ENCODE results near the gene SLC12A9. TPM values are rescaled to one million over a fixed set of nuclear protein-coding genes. Genes with fewer than 3 reads are reported as not detected.

Gene SLC12A9
- total RNA-seq, 1 donor, result 27.2 TPM

- DNase-seq (ENCODE audit: low read depth in 2 of 3, low spot score in 2 of 3), result no peak
Observed at GRCh38 chr7:100860702-100861615, 8.4 kb downstream of the SLC12A9 start.

GRCh38 chr7:100861616-100861985 is 9.1 kb downstream of the SLC12A9 start:
- no peak for DNase-seq (ENCODE audit: low read depth in 2 of 3, low spot score in 2 of 3)

DNA sequence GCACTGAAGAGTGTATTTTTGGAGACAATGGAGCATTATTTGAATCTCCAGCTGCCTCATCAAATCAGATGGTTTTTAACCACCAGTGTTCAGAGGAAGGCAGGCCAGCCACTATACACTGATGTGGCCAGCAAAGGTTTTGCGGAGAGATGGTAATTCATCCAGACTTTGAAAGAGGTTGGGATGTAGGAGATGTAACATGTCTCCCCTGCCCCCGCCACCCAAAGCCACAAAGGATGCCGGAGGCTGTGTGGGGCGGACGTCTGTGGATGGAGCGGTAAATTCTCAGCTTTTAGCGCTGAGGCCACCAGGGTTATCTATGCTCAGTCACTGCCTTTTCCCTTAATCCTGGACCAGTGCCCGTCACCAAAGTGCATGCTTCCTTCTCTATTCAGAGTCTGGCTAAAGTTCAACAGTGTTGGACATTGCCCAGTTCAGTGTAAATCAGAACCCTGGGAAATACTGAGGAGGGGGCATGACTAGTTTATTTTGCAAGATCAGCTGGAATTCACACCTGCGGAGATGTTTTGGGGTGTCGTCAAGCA is 11.0 kb downstream of the SLC12A9 start:
- DNase-seq (ENCODE audit: low read depth in 2 of 3, low spot score in 2 of 3), result peak in 2 of 3 donors; percentile 56 to 61

DNA sequence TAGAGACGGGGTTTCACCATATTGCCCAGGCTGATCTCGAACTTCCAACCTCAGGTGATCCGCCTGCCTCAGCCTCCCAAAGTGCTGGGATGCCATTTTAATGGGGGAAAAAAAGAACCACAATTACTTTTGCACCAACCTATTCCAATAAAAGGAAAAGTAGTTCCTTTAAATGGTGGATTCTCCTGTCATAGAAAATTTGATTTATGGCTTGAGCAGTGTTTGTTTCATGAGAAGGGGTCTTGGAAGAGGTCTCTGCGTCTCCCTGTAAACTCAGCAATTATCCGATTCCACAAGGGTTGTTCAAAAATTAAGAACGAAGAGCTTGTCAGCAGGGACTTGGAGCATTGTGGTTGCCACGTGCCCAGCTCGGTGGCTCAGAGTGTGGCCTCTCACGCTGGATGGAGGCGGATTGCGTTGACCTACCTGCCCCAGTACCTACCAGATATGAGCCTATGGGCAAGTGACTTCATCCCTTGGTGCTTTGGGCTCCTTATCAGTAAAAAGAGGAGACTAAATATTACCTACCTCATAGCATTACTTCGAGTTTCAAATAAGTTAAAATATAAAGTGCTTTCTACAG is 11.8 kb downstream of the SLC12A9 start:
- DNase-seq (ENCODE audit: low read depth in 2 of 3, low spot score in 2 of 3), result no peak

GRCh38 chr7:100865372-100865911 is 12.9 kb downstream of the SLC12A9 start:
- DNase-seq (ENCODE audit: low read depth in 2 of 3, low spot score in 2 of 3), result peak in 2 of 3 donors; percentile 27 to 50

DNA sequence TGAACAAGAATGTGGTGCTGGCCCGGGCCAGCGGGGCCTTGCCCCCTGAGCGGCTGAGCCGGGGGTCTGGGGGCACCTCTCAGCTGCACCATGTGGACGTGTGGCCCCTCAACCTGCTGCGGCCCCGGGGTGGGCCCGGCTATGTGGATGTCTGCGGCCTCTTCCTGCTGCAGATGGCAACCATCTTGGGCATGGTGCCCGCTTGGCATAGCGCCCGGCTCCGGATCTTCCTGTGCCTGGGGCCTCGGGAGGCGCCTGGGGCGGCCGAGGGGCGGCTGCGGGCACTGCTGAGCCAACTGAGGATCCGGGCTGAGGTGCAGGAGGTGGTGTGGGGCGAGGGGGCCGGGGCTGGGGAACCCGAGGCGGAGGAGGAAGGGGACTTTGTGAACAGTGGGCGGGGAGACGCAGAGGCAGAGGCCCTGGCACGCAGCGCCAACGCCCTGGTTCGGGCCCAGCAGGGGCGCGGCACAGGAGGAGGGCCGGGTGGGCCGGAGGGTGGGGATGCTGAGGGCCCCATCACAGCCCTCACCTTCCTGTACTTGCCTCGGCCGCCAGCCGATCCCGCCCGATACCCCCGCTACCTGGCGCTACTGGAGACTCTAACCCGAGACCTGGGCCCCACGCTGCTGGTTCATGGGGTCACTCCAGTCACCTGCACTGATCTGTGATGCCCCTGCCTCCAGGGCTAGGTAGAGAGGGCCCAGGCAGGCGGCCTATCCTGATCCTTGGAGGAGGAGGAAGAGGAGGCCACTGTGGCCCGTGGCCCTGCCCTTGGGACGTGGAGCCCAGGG is 13.6 kb downstream of the SLC12A9 start:
- DNase-seq (ENCODE audit: low read depth in 2 of 3, low spot score in 2 of 3), result peak in 2 of 3 donors; percentile 81 to 89

GRCh38 chr7:100866729-100867039 is 14.2 kb downstream of the SLC12A9 start:
- no peak for DNase-seq (ENCODE audit: low read depth in 2 of 3, low spot score in 2 of 3)

- peak in 2 of 3 donors; percentile 66 to 79 for DNase-seq (ENCODE audit: low read depth in 2 of 3, low spot score in 2 of 3)
Observed at GRCh38 chr7:100867040-100867775, 14.7 kb downstream of the SLC12A9 start, which contains the start of gene TRIP6. TSS of gene TRIP6 (plus strand) at chr7:100867387. CDS start at chr7:100867498, 111 bp downstream.

DNA sequence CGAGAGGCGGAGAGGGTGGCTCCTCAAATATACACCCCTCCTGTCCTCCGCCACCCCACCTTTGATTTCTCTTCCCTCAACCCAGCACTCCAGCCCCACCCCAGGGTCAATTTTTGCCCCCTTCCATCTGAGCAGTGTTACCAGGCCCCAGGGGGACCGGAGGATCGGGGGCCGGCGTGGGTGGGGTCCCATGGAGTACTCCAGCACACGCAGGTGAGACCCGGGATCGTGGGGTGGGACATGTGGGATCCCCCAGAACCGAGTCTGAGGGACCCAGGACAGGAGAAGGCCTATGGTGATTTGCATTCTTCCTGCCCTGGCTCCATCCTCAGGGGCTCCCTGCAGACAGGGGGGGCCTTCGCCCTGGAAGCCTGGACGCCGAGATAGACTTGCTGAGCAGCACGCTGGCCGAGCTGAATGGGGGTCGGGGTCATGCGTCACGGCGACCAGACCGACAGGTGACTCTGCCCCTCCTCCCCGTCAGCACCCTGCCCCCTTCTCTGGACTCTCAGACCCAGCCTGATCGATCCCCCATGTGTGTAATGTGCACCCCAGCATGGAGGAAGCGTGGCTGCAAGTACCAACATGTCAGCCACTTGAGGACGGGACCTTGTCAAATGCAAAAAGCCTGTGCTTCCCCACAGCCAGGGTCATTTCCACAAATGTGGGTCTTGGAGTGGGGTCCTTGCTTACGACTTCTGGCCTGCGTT is 15.4 kb downstream of the SLC12A9 start:
- DNase-seq (ENCODE audit: low read depth in 2 of 3, low spot score in 2 of 3), result no peak

GRCh38 chr7:100873599-100874299 is 21.2 kb downstream of the SLC12A9 start:
- DNase-seq (ENCODE audit: low read depth in 2 of 3, low spot score in 2 of 3), result no peak

GRCh38 chr7:100874300-100874576 is 21.7 kb downstream of the SLC12A9 start:
- DNase-seq (ENCODE audit: low read depth in 2 of 3, low spot score in 2 of 3), result no peak

- DNase-seq (ENCODE audit: low read depth in 2 of 3, low spot score in 2 of 3), result peak; percentile 94 to 99 (median 98)
Observed at GRCh38 chr7:100874577-100875355, 22.3 kb downstream of the SLC12A9 start, which contains the start of gene SRRT. TSS of gene SRRT (plus strand) at chr7:100875103. CDS start at chr7:100875591, 488 bp downstream.

GRCh38 chr7:100875356-100875751 is 22.8 kb downstream of the SLC12A9 start:
- peak in 2 of 3 donors; percentile 28 to 44 for DNase-seq (ENCODE audit: low read depth in 2 of 3, low spot score in 2 of 3)

GRCh38 chr7:100878013-100878412 is 25.5 kb downstream of the SLC12A9 start:
- DNase-seq (ENCODE audit: low read depth in 2 of 3, low spot score in 2 of 3), result no peak

GRCh38 chr7:100878685-100879084 is 26.2 kb downstream of the SLC12A9 start:
- DNase-seq (ENCODE audit: low read depth in 2 of 3, low spot score in 2 of 3), result no peak

GRCh38 chr7:100879685-100880261 is 27.3 kb downstream of the SLC12A9 start:
- DNase-seq (ENCODE audit: low read depth in 2 of 3, low spot score in 2 of 3), result no peak

DNA sequence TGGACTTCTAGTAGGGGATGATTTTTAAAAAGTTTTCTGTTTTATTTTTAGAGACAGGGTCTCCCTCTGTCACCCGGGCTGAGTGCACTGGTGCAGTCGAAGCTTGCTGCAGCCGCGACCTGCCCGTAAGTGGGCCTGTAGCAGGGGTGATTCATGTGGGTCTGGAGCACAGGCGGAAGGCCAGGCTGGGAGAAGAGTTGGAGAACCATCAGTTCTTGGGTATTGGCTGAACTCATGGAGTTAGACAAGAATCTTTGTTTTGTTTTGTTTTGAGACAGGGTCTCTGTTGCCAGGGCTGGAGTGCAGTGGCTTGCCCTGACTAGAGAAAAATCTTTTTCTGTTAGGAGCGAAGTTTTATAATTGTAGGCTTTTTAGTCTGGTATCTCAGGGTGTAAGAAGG is 28.1 kb downstream of the SLC12A9 start:
- DNase-seq (ENCODE audit: low read depth in 2 of 3, low spot score in 2 of 3), result no peak

DNA sequence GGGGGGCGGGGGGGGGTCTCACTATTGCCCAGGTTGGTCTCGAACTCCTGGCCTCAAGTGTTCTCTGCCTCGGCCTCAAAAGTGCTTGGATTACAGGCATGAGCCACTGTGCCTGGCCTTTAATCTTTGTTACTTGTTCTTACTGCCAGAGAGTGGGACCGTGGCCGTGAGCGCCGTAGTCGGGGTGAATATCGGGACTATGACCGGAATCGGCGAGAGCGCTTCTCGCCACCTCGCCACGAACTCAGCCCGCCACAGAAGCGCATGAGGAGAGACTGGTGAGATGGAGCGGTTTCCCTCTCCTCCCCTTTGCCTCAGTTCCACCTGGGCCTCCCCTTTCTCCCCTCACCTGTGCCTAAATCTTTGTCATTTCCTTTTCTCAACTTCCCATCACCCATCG is 28.6 kb downstream of the SLC12A9 start:
- no peak for DNase-seq (ENCODE audit: low read depth in 2 of 3, low spot score in 2 of 3)

Measured in hematopoietic multipotent progenitor cell (in vitro differentiated cells).